ENCODE data around the gene TMEM123.

The TMEM123 gene

GRCh38 chr11:102384419-102385079, 68.0 kb downstream of the TMEM123 start:
- H2BK5ac ChIP-seq (ENCODE audit: low read depth, low read length, poor library complexity): no peak overlapping the region
- peaks cover 8 to 21% of the 10 kb centered on the region in 2 experiments for H3K36me3 ChIP-seq (ENCODE audit: control insufficient read depth in 1 of 2, insufficient read depth in 2 of 2, low read length in 2 of 2)
- WGBS (ENCODE audit: extremely low coverage, insufficient coverage, insufficient read length): no CpG with 5 or more reads among the region's 15 CpGs

DNA sequence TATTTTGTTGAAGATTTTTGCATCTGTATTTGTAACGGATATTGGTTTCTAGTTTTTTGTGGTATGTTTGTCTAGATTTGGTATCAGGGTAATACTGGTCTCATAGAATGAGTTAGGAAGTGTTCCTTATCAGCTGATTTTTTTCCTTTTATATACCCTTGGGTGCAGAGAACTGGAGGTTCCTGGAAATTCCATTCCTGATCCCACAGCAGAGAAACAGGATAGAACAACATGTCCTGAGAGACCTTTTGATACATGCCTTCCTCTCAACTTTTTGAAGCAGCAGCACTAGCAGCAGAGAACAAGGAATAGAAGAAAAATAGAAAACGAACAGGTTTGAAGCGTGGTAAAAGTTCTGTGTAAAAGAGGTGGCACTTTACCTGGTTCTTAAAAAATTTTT, 68.7 kb downstream of the TMEM123 start:
- Histone ChIP-seq H3K36me3 (ENCODE audit: control insufficient read depth in 1 of 2, insufficient read depth in 2 of 2, low read length in 2 of 2) (peaks cover 8 to 18% of the 10 kb centered on the region in 2 experiments), H2BK5ac (ENCODE audit: low read depth, low read length, poor library complexity) (no peak overlapping the region), H3K14ac (ENCODE audit: low read length) (no peak overlapping the region), H3K27me3 (ENCODE audit: insufficient read depth, low read length) (no peaks in the 10 kb centered on the region), H2BK12ac (ENCODE audit: low read length) (no peak overlapping the region), H3K79me2 (ENCODE audit: control insufficient read depth, insufficient read depth, low read length, poor library complexity) (no peaks in the 10 kb centered on the region), H2BK120ac (ENCODE audit: insufficient read depth, low read length, poor library complexity) (no peak overlapping the region), H4K12ac (ENCODE audit: low read depth, low read length) (no peak overlapping the region), H4K91ac (ENCODE audit: low read depth, low read length) (no peak overlapping the region), H2AFZ (ENCODE audit: insufficient read depth, low read length, poor library complexity) (no peak overlapping the region), H3K23ac (ENCODE audit: low read length) (no peak overlapping the region), H3K18ac (ENCODE audit: low read length) (no peak overlapping the region), H3K4ac (ENCODE audit: low read depth, low read length) (no peak overlapping the region), H3K9ac (ENCODE audit: low read length) (no peak overlapping the region), H3K27ac (ENCODE audit: low read depth, low read length) (no peak overlapping the region), H3K4me1 (ENCODE audit: control insufficient read depth in 1 of 2, insufficient read depth in 2 of 2, low read length in 2 of 2) (no peaks in the 10 kb centered on the region), H3K4me3 (ENCODE audit: low read depth, low read length) (no peak overlapping the region), H2AK5ac (ENCODE audit: low read length) (no peak overlapping the region), H4K8ac (ENCODE audit: low read depth, low read length) (no peak overlapping the region), H3K4me2 (ENCODE audit: low read length) (no peak overlapping the region), H3K79me1 (ENCODE audit: low read length) (no peaks in the 10 kb centered on the region), H3K9me3 (ENCODE audit: insufficient read depth, low read depth, low read length) (no peaks in the 10 kb centered on the region)
- DNase-seq: no peak
- no CpG with 5 or more reads among the region's 3 CpGs for WGBS (ENCODE audit: extremely low coverage, insufficient coverage, insufficient read length)

More at GRCh38 chr11:102384419-102385079, 68.0 kb downstream of the TMEM123 start:
- Histone ChIP-seq H3K79me1 (ENCODE audit: low read length) (no peaks in the 10 kb centered on the region), H4K8ac (ENCODE audit: low read depth, low read length) (no peak overlapping the region), H3K4me1 (ENCODE audit: control insufficient read depth in 1 of 2, insufficient read depth in 2 of 2, low read length in 2 of 2) (no peaks in the 10 kb centered on the region), H3K79me2 (ENCODE audit: control insufficient read depth, insufficient read depth, low read length, poor library complexity) (no peaks in the 10 kb centered on the region), H4K12ac (ENCODE audit: low read depth, low read length) (no peak overlapping the region), H2AFZ (ENCODE audit: insufficient read depth, low read length, poor library complexity) (no peak overlapping the region), H3K18ac (ENCODE audit: low read length) (no peak overlapping the region), H2AK5ac (ENCODE audit: low read length) (no peak overlapping the region), H3K27ac (ENCODE audit: low read depth, low read length) (no peak overlapping the region), H3K4me2 (ENCODE audit: low read length) (no peak overlapping the region), H3K9ac (ENCODE audit: low read length) (no peak overlapping the region), H4K91ac (ENCODE audit: low read depth, low read length) (no peak overlapping the region), H3K4me3 (ENCODE audit: low read depth, low read length) (no peak overlapping the region), H3K27me3 (ENCODE audit: insufficient read depth, low read length) (no peaks in the 10 kb centered on the region), H3K4ac (ENCODE audit: low read depth, low read length) (no peak overlapping the region), H3K23ac (ENCODE audit: low read length) (no peak overlapping the region), H3K9me3 (ENCODE audit: insufficient read depth, low read depth, low read length) (no peaks in the 10 kb centered on the region), H2BK12ac (ENCODE audit: low read length) (no peak overlapping the region), H2BK120ac (ENCODE audit: insufficient read depth, low read length, poor library complexity) (no peak overlapping the region), H3K14ac (ENCODE audit: low read length) (no peak overlapping the region)
- DNase-seq: no peak

DNA sequence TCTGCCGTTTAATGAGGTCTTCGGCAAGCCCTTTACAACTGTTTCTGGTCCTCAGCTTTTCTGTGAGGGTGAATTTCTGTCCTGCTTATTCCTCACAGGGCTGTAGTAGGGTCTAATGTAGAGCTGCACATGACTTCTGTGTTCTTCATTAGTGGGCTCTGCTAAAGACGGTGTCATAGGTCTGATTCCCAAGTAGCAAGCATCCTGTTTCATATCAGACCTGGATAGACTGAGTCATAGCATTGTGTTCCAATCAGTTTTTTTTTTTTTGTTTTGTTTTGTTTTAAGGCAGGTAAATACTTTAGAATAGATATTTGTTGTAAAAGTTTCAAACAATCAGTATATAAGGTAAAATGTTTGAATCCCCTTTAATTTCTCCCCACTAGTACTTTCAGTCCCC, 70.2 kb downstream of the TMEM123 start:
- Histone ChIP-seq H2BK5ac (ENCODE audit: low read depth, low read length, poor library complexity) (no peak overlapping the region), H3K4me2 (ENCODE audit: low read length) (no peak overlapping the region), H3K9me3 (ENCODE audit: insufficient read depth, low read depth, low read length) (no peaks in the 10 kb centered on the region), H3K4ac (ENCODE audit: low read depth, low read length) (no peak overlapping the region), H2AFZ (ENCODE audit: insufficient read depth, low read length, poor library complexity) (no peak overlapping the region), H3K18ac (ENCODE audit: low read length) (no peak overlapping the region), H3K27ac (ENCODE audit: low read depth, low read length) (no peak overlapping the region), H3K79me2 (ENCODE audit: control insufficient read depth, insufficient read depth, low read length, poor library complexity) (no peaks in the 10 kb centered on the region), H3K14ac (ENCODE audit: low read length) (no peak overlapping the region), H4K8ac (ENCODE audit: low read depth, low read length) (no peak overlapping the region), H4K91ac (ENCODE audit: low read depth, low read length) (no peak overlapping the region), H2AK5ac (ENCODE audit: low read length) (no peak overlapping the region), H3K9ac (ENCODE audit: low read length) (no peak overlapping the region), H3K23ac (ENCODE audit: low read length) (no peak overlapping the region), H2BK12ac (ENCODE audit: low read length) (no peak overlapping the region), H3K79me1 (ENCODE audit: low read length) (no peaks in the 10 kb centered on the region), H3K36me3 (ENCODE audit: control insufficient read depth in 1 of 2, insufficient read depth in 2 of 2, low read length in 2 of 2) (peaks cover 7 to 15% of the 10 kb centered on the region in 2 experiments), H3K27me3 (ENCODE audit: insufficient read depth, low read length) (no peaks in the 10 kb centered on the region), H4K12ac (ENCODE audit: low read depth, low read length) (no peak overlapping the region), H3K4me1 (ENCODE audit: control insufficient read depth in 1 of 2, insufficient read depth in 2 of 2, low read length in 2 of 2) (no peaks in the 10 kb centered on the region), H3K4me3 (ENCODE audit: low read depth, low read length) (no peak overlapping the region), H2BK120ac (ENCODE audit: insufficient read depth, low read length, poor library complexity) (no peak overlapping the region)
- no CpG with 5 or more reads among the region's 3 CpGs for WGBS (ENCODE audit: extremely low coverage, insufficient coverage, insufficient read length)
- DNase-seq: no peak

DNA sequence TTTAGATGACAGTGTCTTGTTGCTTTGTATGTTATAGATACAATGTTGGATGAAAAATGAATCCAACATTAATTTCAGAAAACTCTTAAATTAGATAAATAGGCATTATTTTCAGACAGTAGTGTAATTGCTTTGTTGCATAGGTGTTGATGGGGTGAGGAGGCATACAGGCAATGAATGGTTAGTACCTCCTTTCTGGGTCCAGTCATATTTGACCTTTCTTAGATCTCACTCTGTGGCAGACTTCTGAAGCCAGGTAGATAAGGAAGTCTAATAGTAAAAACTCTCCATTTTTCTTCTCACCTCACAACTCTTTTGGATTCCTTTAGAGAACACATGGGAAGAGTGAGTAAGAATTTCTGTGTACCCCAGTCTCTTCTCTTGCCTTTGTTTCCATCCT, 73.7 kb downstream of the TMEM123 start:
- H3K9ac ChIP-seq (ENCODE audit: low read length): no peak overlapping the region
- no peak overlapping the region for H2BK120ac ChIP-seq (ENCODE audit: insufficient read depth, low read length, poor library complexity)
- H3K4me3 ChIP-seq (ENCODE audit: low read depth, low read length): no peak overlapping the region

More for the DNA sequence above, 73.7 kb downstream of the TMEM123 start:
- Histone ChIP-seq H3K4ac (ENCODE audit: low read depth, low read length) (no peak overlapping the region), H3K18ac (ENCODE audit: low read length) (no peak overlapping the region), H3K14ac (ENCODE audit: low read length) (no peak overlapping the region), H4K8ac (ENCODE audit: low read depth, low read length) (no peak overlapping the region), H3K79me2 (ENCODE audit: control insufficient read depth, insufficient read depth, low read length, poor library complexity) (no peaks in the 10 kb centered on the region), H2BK5ac (ENCODE audit: low read depth, low read length, poor library complexity) (no peak overlapping the region), H3K23ac (ENCODE audit: low read length) (no peak overlapping the region), H4K12ac (ENCODE audit: low read depth, low read length) (no peak overlapping the region), H4K91ac (ENCODE audit: low read depth, low read length) (no peak overlapping the region), H3K79me1 (ENCODE audit: low read length) (peaks cover 2% of the 10 kb centered on the region), H3K27ac (ENCODE audit: low read depth, low read length) (no peak overlapping the region), H2BK12ac (ENCODE audit: low read length) (no peak overlapping the region), H2AFZ (ENCODE audit: insufficient read depth, low read length, poor library complexity) (no peak overlapping the region), H3K9me3 (ENCODE audit: insufficient read depth, low read depth, low read length) (no peaks in the 10 kb centered on the region), H3K27me3 (ENCODE audit: insufficient read depth, low read length) (no peaks in the 10 kb centered on the region), H3K36me3 (ENCODE audit: control insufficient read depth in 1 of 2, insufficient read depth in 2 of 2, low read length in 2 of 2) (peaks cover 0 to 7% of the 10 kb centered on the region in 2 experiments), H3K4me1 (ENCODE audit: control insufficient read depth in 1 of 2, insufficient read depth in 2 of 2, low read length in 2 of 2) (no peaks in the 10 kb centered on the region), H2AK5ac (ENCODE audit: low read length) (no peak overlapping the region), H3K4me2 (ENCODE audit: low read length) (no peak overlapping the region)
- DNase-seq: no peak
